Peyer's patch (tissue), 4 donors: Measurements from ENCODE around the gene RBM44.

Experiments used
- POLR2A ChIP-seq, 2 donors: fragments of 450-650 bp; IDR thresholded peaks; one replicate each; pipeline ENCODE4 v1.5.1; 2017; ENCODE audit warnings: antibody characterized with exemption in 2 of 2, mild to moderate bottlenecking in 2 of 2, moderate library complexity in 2 of 2
- TF ChIP-seq, protein P1 (sequence below), 6 experiments: fragments of 450-650 bp in 4 of 6; fragments of 200-600 bp in 2 of 6; sonication (generic) in 1 of 6; IDR thresholded peaks; one replicate each; pipeline ENCODE4 v1.5.1; 2017 to 2019; ENCODE audit warnings: antibody characterized with exemption in 6 of 6, mild to moderate bottlenecking in 3 of 6, moderate library complexity in 1 of 6

DNA sequence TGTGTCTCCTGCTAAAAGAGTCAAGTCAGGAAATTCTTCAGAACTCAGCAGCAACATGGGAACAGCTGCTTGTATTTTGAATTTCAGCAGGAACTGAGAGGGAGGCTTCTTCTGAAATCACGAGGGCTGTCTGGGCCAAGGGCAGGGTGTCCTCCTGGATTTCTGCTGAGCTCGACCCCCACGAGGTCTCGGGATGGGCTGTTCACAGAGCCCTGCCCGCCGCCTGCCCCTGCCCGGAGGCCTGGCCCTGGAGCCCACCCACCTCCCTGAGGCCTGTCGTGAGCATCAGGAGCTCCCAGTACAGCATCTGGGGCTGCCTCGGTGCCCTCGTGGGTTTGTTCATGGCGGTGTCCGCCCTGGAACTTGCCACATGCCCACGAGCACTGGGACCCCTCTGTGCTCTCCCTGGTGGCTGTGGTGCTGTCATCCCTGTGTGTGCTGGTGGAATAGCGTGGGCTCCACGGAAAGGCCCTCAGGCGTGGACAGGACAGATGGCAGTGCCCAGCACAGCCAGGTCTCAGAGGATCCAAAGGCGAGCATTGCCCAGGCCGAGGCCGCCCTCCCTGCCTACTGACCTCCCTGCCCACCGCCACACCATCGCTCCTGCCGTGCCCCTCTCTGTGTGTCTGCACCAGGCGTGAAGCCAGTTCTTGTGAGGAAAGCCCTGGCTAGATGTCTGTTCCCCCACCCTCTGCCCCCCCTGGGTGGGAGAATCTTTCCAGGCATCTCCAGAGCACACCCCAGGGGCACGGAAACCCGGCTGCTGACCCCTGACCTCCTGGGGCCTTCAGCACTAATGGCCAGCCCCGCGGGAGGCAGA lies 86.7 kb downstream of the RBM44 start:
- TF ChIP-seq, protein P1, sequence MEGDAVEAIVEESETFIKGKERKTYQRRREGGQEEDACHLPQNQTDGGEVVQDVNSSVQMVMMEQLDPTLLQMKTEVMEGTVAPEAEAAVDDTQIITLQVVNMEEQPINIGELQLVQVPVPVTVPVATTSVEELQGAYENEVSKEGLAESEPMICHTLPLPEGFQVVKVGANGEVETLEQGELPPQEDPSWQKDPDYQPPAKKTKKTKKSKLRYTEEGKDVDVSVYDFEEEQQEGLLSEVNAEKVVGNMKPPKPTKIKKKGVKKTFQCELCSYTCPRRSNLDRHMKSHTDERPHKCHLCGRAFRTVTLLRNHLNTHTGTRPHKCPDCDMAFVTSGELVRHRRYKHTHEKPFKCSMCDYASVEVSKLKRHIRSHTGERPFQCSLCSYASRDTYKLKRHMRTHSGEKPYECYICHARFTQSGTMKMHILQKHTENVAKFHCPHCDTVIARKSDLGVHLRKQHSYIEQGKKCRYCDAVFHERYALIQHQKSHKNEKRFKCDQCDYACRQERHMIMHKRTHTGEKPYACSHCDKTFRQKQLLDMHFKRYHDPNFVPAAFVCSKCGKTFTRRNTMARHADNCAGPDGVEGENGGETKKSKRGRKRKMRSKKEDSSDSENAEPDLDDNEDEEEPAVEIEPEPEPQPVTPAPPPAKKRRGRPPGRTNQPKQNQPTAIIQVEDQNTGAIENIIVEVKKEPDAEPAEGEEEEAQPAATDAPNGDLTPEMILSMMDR (IDR thresholded peaks at IDR 0.05) = no peak
- TF ChIP-seq POLR2A (IDR thresholded peaks at IDR 0.05) = no peak
